Measurements from ENCODE around the gene DNAH10. TPM values are rescaled to one million over a fixed set of nuclear protein-coding genes. Genes with fewer than 3 reads are reported as not detected.

Gene DNAH10
- total RNA-seq, 1 experiment from 2014 or later: 0.17 TPM

GRCh38 chr12:123828120-123828519 is 66.0 kb downstream of the DNAH10 start:
- H3K27me3 ChIP-seq (ENCODE audit: insufficient read depth, low read length): no peaks in the 10 kb centered on the region
- H3K23ac ChIP-seq (ENCODE audit: insufficient read length, low read depth, low read length): no peak overlapping the region
- H3K4ac ChIP-seq (ENCODE audit: low read depth, low read length): no peak overlapping the region
- Mint-ChIP-seq H3K27me3 (ENCODE audit: low read depth) (peaks cover 57% of the 10 kb centered on the region), H3K4me1 (no peaks in the 10 kb centered on the region), H3K4me3 (no peak overlapping the region), H3K9me3 (peaks cover 38 to 43% of the 10 kb centered on the region in 2 experiments), H3K36me3 (ENCODE audit: insufficient read depth in 1 of 3, low read depth in 3 of 3) (peaks cover 0 to 5% (median 3%) of the 10 kb centered on the region in 3 experiments; a peak in 3 of 7 replicates), H3K27ac (no peak overlapping the region)
- no peak overlapping the region for H2AK5ac ChIP-seq (ENCODE audit: insufficient read length, low read length)
- no peak overlapping the region for H3K18ac ChIP-seq (ENCODE audit: insufficient read length, low read depth, low read length)
- no peak overlapping the region for H2BK20ac ChIP-seq (ENCODE audit: low read depth, low read length, poor library complexity, severe bottlenecking)
- H4K20me1 ChIP-seq (ENCODE audit: control insufficient read depth, insufficient read depth, insufficient read length): no peaks in the 10 kb centered on the region
- no peak overlapping the region for H2BK5ac ChIP-seq (ENCODE audit: insufficient read length, low read length)
- no CpG with 5 or more reads among the region's 3 CpGs for WGBS (ENCODE audit: extremely low coverage, insufficient read length, low lambda C conversion rate)
- no peak overlapping the region for H2BK120ac ChIP-seq (ENCODE audit: low read depth, low read length, poor library complexity, severe bottlenecking)
- no peak overlapping the region for H2AFZ ChIP-seq (ENCODE audit: low read length)
- H3K9me3 ChIP-seq (ENCODE audit: control insufficient read depth, low read depth, low read length): peaks cover 17% of the 10 kb centered on the region
- H3K79me1 ChIP-seq (ENCODE audit: insufficient read depth, low read depth, low read length, poor library complexity, severe bottlenecking): no peaks in the 10 kb centered on the region
- no peak overlapping the region for H3K4me2 ChIP-seq (ENCODE audit: insufficient read depth, insufficient read length, low read length)
- no peak overlapping the region for H3T11ph ChIP-seq (ENCODE audit: low read length)
- no peak overlapping the region for H2BK12ac ChIP-seq (ENCODE audit: insufficient read length, low read depth, low read length)
- H3K4me1 ChIP-seq (ENCODE audit: insufficient read depth, low read length): no peaks in the 10 kb centered on the region
- H3K9ac ChIP-seq (ENCODE audit: extremely low read depth, insufficient read length, low read length): no peak overlapping the region
- DNase-seq: no peak
- H3K14ac ChIP-seq (ENCODE audit: insufficient read depth, low read length): no peak overlapping the region
- H3K27ac ChIP-seq (ENCODE audit: insufficient read length, low read depth, low read length): no peak overlapping the region
- H4K8ac ChIP-seq (replicated peaks; ENCODE audit: insufficient read length, low read depth, low read length): no peak overlapping the region
- no peak overlapping the region for H4K91ac ChIP-seq (ENCODE audit: insufficient read length, low read depth, low read length)
- no peak overlapping the region for H3K56ac ChIP-seq (ENCODE audit: insufficient read length, low read depth, low read length)
- no peak overlapping the region for H4K5ac ChIP-seq (ENCODE audit: insufficient read length, low read depth, low read length)
- no peaks in the 10 kb centered on the region for H3K79me2 ChIP-seq (ENCODE audit: insufficient read depth, low read length)
- no peaks in the 10 kb centered on the region for H3K23me2 ChIP-seq (ENCODE audit: insufficient read length, low read depth, low read length, poor library complexity, severe bottlenecking)
- no peak overlapping the region for H2BK15ac ChIP-seq (ENCODE audit: low read depth, low read length)
- TF ChIP-seq CTCF (conservative IDR thresholded peaks at IDR 0.05): no peak

Measured in H9 (cell line).